Erythroblast (primary cell): ENCODE results near the gene SLC38A3.

Experiments used
- GATA1 ChIP-seq: IDR thresholded peaks from 2 replicates; pipeline ENCODE4 v1.6.1; 2011; ENCODE audit warnings: low read depth, mild to moderate bottlenecking, control low read depth, low read length, moderate library complexity
- POLR2A ChIP-seq: IDR thresholded peaks from 2 replicates; pipeline ENCODE4 v1.6.1; 2011; ENCODE audit warnings: mild to moderate bottlenecking, low read length

DNA sequence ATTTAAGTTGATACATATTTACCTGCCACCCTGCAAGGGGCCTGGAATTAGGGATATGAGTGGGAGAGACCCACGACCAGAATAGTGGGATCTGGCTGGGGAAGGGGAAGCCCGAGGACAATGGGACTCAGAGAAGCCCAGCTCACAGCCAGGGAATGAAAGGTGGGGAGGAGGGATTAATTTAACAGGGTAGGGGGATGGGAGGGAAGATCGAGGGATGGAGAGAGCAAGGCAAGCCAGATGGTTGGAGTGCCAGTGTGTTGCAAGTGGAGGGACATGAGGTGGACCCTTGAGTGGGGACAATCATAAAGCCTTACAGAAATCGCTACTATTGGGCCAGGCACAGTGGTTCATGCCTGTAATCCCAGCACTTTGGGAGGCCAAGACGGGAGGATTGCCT lies 26.5 kb downstream of the SLC38A3 start:
- TF ChIP-seq POLR2A: no peak
- no peak for TF ChIP-seq GATA1
